ENCODE results near the gene STAT5B. TPM values are rescaled to one million over a fixed set of nuclear protein-coding genes. Genes with fewer than 3 reads are reported as not detected.

Gene STAT5B
- total and polyA plus RNA-seq, 9 of the 15 experiments (the other 6 are each of a cell fraction or from before 2014, with no cell fraction given): 20.8 to 176 (median 92.4) TPM

GRCh38 chr17:42317266-42317845 is 41.2 kb upstream of the STAT5B start (continued):
- TF ChIP-seq E2F8 (IDR thresholded peaks at IDR 0.05; ENCODE audit: low read depth, partially characterized antibody) (no peak), TAL1 (IDR thresholded peaks at IDR 0.05) (no peak), ZFP91 (CRISPR knock-in tag; IDR thresholded peaks at IDR 0.05) (no peak), FOSL1 (tag; conservative IDR thresholded peaks at IDR 0.05) (no peak), LEF1 (IDR thresholded peaks at IDR 0.05) (0 out of 2 replicates have a peak, but pooled peaks have one; percentile 36), BHLHE40 (IDR thresholded peaks at IDR 0.05; ENCODE audit: low read length) (no peak), RFX5 (IDR thresholded peaks at IDR 0.05; ENCODE audit: low read depth, low read length) (no peak), POLR2AphosphoS2 (IDR thresholded peaks at IDR 0.05; ENCODE audit: low read length) (0 out of 2 replicates have a peak, but pooled peaks have one; percentile 31), ZBTB26 (CRISPR knock-in tag; IDR thresholded peaks at IDR 0.05) (no peak), CBFB (CRISPR knock-in tag; IDR thresholded peaks at IDR 0.05) (no peak), MIER1 (IDR thresholded peaks at IDR 0.05; ENCODE audit: low read depth) (no peak), GABPB2 (CRISPR knock-in tag; conservative IDR thresholded peaks at IDR 0.05) (no peak), ZNF778 (CRISPR knock-in tag; IDR thresholded peaks at IDR 0.05) (no peak), E2F6 (IDR thresholded peaks at IDR 0.05; ENCODE audit: borderline replicate concordance in 1 of 2, extremely low read depth in 1 of 2, insufficient read depth in 1 of 2, insufficient read length in 1 of 2, low read depth in 1 of 2, low read length in 1 of 2, poor library complexity in 1 of 2, severe bottlenecking in 1 of 2) (peak; percentile 44 to 53), ZNF764 (CRISPR knock-in tag; IDR thresholded peaks at IDR 0.05; ENCODE audit: low read depth) (no peak), FOS (IDR thresholded peaks at IDR 0.05; ENCODE audit: extremely low read depth, insufficient read length) (no peak), CREB3L1 (IDR thresholded peaks at IDR 0.05; ENCODE audit: borderline replicate concordance, low read depth) (no peak), JUN (IDR thresholded peaks at IDR 0.05; ENCODE audit: borderline replicate concordance, low read depth, low read length) (no peak), JUN (CRISPR knock-in tag; IDR thresholded peaks at IDR 0.05; ENCODE audit: borderline replicate concordance) (no peak), ESRRB (CRISPR knock-in tag; IDR thresholded peaks at IDR 0.05; ENCODE audit: borderline replicate concordance) (no peak), KAT8 (IDR thresholded peaks at IDR 0.05; ENCODE audit: low read depth) (no peak)

Data from K562 (cell line).